Uterus (tissue), 2 donors: ENCODE measurements around the gene NDUFA13.

ENCODE experiments used
- POLR2A ChIP-seq, 2 donors: fragments of 450-650 bp; IDR thresholded peaks; one replicate each; pipeline ENCODE4 v1.6.1; 2016; ENCODE audit warnings: antibody characterized with exemption in 2 of 2, mild to moderate bottlenecking in 1 of 2, moderate library complexity in 1 of 2
- TF ChIP-seq, protein P1 (sequence below), 4 experiments: fragments of 200-600 bp in 2 of 4; fragments of 450-650 bp in 2 of 4; sonication (generic) in 2 of 4; IDR thresholded peaks; one replicate each; pipeline ENCODE4 v1.5.1; 2016 to 2019; ENCODE audit warnings: antibody characterized with exemption in 4 of 4, mild to moderate bottlenecking in 2 of 4, moderate library complexity in 1 of 4

DNA sequence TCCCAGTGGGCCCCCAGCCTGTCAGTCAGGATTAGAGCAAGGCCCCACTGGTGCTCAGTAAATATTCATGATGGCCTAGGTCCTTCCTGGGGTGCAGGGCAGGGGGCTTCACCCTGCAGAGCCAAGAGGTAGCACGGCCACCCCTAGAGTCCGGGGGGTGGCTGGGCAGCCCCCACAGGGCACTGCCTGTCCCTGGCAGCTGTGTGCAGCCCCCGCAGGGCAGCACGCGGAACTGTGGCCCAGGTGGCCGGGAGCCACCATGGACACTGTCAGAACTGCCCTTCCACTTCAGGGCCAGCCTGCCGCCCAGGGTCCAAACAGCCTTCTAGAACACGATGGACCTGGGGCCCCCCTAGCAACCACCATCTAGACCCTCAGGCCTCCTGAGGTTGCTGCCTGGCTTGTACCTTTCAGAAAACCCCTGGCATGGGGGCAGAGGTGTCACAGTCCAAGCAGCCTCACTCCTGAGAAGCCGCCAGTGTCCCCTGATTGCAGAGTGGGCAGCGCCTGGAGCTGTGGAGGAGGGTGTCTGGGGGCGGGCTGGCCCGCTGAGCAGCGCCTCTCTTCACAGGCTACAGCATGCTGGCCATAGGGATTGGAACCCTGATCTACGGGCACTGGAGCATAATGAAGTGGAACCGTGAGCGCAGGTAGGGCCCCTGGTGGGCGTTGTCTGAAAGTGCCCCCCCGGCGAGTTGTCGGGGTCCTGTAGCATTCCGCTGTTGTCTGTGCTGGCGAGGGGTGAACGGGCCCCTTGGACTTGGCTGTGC lies 9.8 kb downstream of the NDUFA13 start:
- TF ChIP-seq, protein P1, sequence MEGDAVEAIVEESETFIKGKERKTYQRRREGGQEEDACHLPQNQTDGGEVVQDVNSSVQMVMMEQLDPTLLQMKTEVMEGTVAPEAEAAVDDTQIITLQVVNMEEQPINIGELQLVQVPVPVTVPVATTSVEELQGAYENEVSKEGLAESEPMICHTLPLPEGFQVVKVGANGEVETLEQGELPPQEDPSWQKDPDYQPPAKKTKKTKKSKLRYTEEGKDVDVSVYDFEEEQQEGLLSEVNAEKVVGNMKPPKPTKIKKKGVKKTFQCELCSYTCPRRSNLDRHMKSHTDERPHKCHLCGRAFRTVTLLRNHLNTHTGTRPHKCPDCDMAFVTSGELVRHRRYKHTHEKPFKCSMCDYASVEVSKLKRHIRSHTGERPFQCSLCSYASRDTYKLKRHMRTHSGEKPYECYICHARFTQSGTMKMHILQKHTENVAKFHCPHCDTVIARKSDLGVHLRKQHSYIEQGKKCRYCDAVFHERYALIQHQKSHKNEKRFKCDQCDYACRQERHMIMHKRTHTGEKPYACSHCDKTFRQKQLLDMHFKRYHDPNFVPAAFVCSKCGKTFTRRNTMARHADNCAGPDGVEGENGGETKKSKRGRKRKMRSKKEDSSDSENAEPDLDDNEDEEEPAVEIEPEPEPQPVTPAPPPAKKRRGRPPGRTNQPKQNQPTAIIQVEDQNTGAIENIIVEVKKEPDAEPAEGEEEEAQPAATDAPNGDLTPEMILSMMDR (IDR thresholded peaks at IDR 0.05) = no peak
- no peak for TF ChIP-seq POLR2A (IDR thresholded peaks at IDR 0.05)
